ENCODE results near the gene TMEM207.

The TMEM207 gene

GRCh38 chr3:190380184-190380583 lies 69.5 kb downstream of the TMEM207 start:
- H2BK120ac ChIP-seq (ENCODE audit: insufficient read depth, low read length, poor library complexity): no peak overlapping the region
- H3K4me3 ChIP-seq (ENCODE audit: low read depth, low read length): no peak overlapping the region
- no peaks in the 10 kb centered on the region for H3K9me3 ChIP-seq (ENCODE audit: insufficient read depth, low read depth, low read length)
- no peak overlapping the region for H3K9ac ChIP-seq (ENCODE audit: low read length)
- H3K27me3 ChIP-seq (ENCODE audit: insufficient read depth, low read length): no peaks in the 10 kb centered on the region
- no peak overlapping the region for H4K8ac ChIP-seq (ENCODE audit: low read depth, low read length)
- no peak overlapping the region for H4K91ac ChIP-seq (ENCODE audit: low read depth, low read length)
- no peaks in the 10 kb centered on the region for H3K36me3 ChIP-seq (ENCODE audit: control insufficient read depth in 1 of 2, insufficient read depth in 2 of 2, low read length in 2 of 2)
- no peak overlapping the region for H3K27ac ChIP-seq (ENCODE audit: low read depth, low read length)
- H3K14ac ChIP-seq (ENCODE audit: low read length): no peak overlapping the region
- H3K79me2 ChIP-seq (ENCODE audit: control insufficient read depth, insufficient read depth, low read length, poor library complexity): no peaks in the 10 kb centered on the region
- no peak overlapping the region for H3K4ac ChIP-seq (ENCODE audit: low read depth, low read length)
- DNase-seq: no peak
- H2BK5ac ChIP-seq (ENCODE audit: low read depth, low read length, poor library complexity): no peak overlapping the region
- H3K23ac ChIP-seq (ENCODE audit: low read length): no peak overlapping the region
- H3K4me1 ChIP-seq (ENCODE audit: control insufficient read depth in 1 of 2, insufficient read depth in 2 of 2, low read length in 2 of 2): no peaks in the 10 kb centered on the region
- no peak overlapping the region for H4K12ac ChIP-seq (ENCODE audit: low read depth, low read length)
- no peak overlapping the region for H2AFZ ChIP-seq (ENCODE audit: insufficient read depth, low read length, poor library complexity)
- no peak overlapping the region for H3K18ac ChIP-seq (ENCODE audit: low read length)
- no peak overlapping the region for H3K4me2 ChIP-seq (ENCODE audit: low read length)
- H3K79me1 ChIP-seq (ENCODE audit: low read length): no peaks in the 10 kb centered on the region
- no peak overlapping the region for H2AK5ac ChIP-seq (ENCODE audit: low read length)
- no peak overlapping the region for H2BK12ac ChIP-seq (ENCODE audit: low read length)

All from trophoblast cell (in vitro differentiated cells and primary cell).